AG09319 (cell line): ENCODE measurements around the gene CA6.

Experiments
- DNase-seq: peaks from one replicate; pipeline ENCODE4 v3.0.0-alpha.2; 2010; ENCODE audit warnings: low read depth; ENCODE audit errors: extremely low read depth
- TF ChIP-seq, protein P1 (sequence below): IDR thresholded peaks from 2 replicates; pipeline ENCODE4 v1.5.1; 2011; ENCODE audit warnings: low read depth, mild to moderate bottlenecking, inconsistent platforms, low read length, moderate library complexity

CA6 gene

DNA sequence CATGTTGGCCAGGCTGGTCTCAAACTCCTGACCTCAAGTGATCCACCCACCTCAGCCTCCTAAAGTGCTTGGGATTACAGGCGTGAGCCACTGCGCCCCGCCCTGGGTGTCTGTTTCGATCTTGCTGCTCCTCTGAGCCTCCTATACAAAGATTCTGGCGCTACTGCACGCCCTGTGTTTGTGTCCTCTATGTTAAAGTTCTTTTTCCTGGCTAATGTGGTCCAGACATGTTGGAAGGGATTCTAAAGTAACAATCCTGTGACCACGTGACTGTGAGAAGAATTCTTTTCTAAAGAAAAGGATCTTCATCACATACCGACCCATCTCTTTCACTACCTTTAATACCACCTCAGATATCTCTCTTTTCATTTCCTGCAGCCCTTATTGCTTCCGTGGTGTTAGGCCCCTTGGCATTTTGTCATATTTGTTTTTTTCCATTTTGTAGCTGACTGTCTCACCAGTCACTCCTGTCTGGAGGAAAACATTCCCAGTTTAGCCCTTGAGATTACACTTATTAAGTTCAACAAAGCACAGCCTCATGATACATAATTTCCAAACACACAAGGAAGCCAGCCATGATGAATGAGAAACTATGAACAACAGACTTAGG, 40.0 kb upstream of the CA6 start:
- DNase-seq: no peak
- TF ChIP-seq, protein P1, sequence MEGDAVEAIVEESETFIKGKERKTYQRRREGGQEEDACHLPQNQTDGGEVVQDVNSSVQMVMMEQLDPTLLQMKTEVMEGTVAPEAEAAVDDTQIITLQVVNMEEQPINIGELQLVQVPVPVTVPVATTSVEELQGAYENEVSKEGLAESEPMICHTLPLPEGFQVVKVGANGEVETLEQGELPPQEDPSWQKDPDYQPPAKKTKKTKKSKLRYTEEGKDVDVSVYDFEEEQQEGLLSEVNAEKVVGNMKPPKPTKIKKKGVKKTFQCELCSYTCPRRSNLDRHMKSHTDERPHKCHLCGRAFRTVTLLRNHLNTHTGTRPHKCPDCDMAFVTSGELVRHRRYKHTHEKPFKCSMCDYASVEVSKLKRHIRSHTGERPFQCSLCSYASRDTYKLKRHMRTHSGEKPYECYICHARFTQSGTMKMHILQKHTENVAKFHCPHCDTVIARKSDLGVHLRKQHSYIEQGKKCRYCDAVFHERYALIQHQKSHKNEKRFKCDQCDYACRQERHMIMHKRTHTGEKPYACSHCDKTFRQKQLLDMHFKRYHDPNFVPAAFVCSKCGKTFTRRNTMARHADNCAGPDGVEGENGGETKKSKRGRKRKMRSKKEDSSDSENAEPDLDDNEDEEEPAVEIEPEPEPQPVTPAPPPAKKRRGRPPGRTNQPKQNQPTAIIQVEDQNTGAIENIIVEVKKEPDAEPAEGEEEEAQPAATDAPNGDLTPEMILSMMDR: no peak

DNA sequence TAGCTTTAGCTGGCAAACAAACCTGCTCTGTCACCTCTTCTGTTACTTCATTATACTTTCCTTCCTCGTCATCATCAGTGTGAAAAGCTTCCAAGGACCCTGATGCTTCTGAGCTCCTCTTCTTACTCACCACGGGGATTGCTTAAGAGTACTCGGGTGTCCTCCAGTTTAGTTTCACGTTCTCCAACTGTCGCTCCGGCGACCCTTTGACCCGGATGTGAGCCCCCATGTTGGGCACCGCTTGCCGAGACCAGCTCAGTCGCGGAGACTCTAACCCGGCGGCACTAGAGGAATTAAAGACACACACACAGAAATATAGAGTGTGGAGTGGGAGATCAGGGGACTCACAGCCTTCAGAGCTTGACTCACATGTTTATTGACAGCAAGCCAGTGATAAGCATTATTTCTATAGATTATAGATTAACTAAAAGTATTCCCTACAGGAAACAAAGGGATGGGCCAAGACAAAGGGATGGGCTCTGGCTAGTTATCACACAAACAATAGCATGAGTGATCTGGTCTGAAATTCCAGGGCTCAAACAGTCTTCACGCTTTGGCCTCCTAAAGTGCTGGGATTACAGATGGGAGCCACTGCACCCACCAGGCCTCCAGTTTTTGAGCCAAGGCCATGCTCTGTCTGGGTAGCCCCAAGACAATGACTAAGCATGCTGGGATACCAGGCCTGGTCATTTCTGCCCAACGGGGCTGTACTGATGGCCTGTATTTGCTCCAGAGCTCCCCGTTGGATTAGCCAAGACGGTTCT, 37.1 kb upstream of the CA6 start:
- TF ChIP-seq, protein P1: no peak
- DNase-seq: no peak

DNA sequence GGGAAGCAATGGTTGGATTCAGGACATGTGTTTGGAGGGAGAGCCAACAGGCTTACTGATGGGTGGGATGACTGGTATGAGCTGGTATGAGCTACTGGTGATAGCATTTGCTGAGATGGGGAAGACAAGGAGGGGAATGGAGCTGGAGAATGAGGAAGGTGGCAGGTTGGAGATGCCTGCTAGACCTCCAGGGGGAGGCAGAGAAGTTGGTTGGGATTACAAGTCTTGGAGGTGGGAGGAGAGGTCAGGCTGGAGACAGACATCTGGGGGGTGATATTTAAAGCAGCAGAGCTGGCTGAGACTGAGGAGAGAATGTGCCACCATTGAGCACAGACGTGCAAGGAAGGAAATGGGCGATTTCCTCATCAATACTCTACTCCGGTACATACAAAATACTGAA, 35.3 kb upstream of the CA6 start:
- TF ChIP-seq, protein P1: no peak
- DNase-seq: no peak

DNA sequence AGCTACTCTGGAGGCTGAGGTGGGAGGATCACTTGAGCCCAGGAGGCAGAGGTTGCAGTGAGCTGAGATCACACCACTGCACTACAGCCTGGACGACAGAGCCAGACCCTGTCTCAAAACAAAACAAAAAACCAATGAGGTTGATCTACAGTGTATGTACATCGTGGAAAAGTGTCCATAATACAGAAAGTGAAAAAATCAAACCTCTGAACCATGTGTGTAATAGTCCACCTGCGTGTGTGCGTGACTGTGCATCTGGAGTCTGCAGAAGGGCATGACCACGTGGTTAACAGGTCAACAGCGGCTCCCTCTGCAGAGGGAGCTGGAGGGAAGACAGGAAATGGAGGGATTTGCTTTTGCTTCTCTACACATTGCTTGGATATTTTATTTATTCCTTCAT, 34.8 kb upstream of the CA6 start:
- DNase-seq: no peak
- TF ChIP-seq, protein P1: no peak

DNA sequence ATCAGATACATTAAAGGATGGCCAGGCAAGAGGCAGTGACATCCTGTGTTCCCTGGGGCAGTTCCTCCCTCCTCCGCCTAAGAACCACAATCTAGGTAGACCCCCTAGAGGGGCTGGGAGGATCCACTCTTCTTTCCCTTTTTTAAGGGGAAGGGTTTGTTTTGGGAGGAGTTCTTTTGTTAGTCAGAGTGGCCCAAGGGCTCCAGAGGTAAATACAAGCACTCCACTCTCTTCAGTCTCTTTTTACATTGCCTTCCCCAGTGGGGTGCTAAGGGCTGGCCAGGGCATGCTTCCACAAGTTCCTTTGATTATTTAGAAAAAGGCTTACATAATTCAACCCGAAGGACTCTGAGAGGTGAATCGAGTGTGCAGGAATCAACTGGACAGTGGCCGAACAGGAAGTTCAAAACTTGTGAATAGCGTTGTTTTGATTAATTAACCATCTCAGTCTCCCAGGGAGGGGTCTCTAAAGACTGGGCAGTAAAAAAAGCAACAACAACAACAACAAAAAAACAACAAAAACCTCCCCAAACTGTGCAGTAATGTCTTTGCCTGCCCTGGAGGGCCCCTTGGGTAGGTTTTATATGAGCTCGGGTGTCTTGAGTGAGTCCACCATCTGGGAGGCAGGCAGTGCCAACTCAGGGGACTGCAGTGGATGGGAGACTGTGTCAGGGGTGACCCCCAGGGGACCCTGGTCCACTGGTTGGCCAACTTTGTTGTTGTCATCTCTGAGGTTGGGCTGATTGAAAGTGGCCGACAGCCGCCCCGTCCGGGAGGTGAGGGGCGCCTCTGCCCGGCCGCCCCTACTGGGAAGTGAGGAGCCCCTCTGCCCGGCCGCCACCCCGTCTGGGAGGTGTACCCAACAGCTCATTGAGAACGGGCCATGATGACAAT, 34.0 kb upstream of the CA6 start:
- TF ChIP-seq, protein P1: no peak
- no peak for DNase-seq

DNA sequence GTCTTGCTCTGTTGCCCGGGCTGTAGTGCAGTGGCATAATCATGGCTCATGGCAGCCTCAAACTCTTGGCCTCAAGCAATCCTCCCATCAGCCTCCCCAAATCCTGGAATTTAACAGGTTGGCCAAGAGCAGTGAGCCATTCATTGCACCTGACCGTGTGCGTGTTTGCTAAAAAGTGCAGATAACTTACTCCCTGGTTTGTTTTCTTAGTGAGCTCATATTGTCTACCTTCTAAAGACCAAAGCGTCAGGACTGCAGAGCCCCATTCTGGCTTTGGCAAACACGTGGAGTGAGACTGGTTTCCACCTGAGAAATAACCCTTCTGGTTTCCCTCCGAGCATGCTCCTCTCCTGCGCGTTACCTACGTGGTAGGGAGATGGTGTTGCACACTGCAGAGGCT, 32.2 kb upstream of the CA6 start:
- TF ChIP-seq, protein P1: no peak
- no peak for DNase-seq

DNA sequence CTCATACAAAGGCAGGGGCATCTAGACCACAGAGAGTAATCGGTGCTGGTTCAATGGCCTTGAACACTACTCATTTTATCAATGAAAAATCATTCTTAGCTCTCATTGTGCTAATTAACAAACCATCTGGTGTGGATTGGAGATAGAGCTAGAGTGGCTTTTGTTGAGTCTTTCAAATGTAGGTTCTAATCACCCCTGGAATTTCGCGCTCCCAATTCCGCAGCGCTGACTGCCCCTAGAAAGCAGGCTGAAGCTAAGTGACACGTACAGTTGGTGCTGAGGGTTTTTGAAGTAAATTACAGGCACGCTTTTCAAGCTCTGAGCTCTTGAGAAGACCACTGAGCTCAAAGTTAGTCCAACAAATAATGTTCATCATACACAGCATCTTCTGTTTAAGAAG, 31.2 kb upstream of the CA6 start:
- TF ChIP-seq, protein P1: no peak
- DNase-seq: no peak
